ENCODE measurements around the gene SYT1.
A peak's percentile ranks its signal among the peaks of the same experiment; 100 is the strongest.
"Not testable (repeated sequence)": the region's sequence is repeated elsewhere in the genome, so short reads cannot be mapped to it uniquely, and the experiment has no call there.

Gene SYT1

GRCh38 chr12:79415321-79415720, 550.7 kb downstream of the SYT1 start:
- DNase-seq, result no peak

GRCh38 chr12:79415746-79416435, 551.3 kb downstream of the SYT1 start:
- DNase-seq, result no peak

GRCh38 chr12:79420146-79420618, 555.6 kb downstream of the SYT1 start:
- DNase-seq, result peak; percentile 48

- DNase-seq, result no peak
These were observed 556.7 kb downstream of the SYT1 start for GRCh38 chr12:79421236-79421740.

GRCh38 chr12:79422060-79422812, 557.7 kb downstream of the SYT1 start:
- no peak for DNase-seq

GRCh38 chr12:79423560-79423959, 559.0 kb downstream of the SYT1 start:
- no peak for DNase-seq

- peak; percentile 5 for DNase-seq
These were observed 559.6 kb downstream of the SYT1 start for GRCh38 chr12:79424109-79424721.

GRCh38 chr12:79426121-79426520, 561.5 kb downstream of the SYT1 start:
- no peak for DNase-seq

- DNase-seq, result not testable (repeated sequence)
These were observed 562.2 kb downstream of the SYT1 start for GRCh38 chr12:79426744-79427143.

- no peak for DNase-seq
These were observed 569.0 kb downstream of the SYT1 start for GRCh38 chr12:79433465-79434072.

- DNase-seq, result no peak
These were observed 570.0 kb downstream of the SYT1 start for GRCh38 chr12:79434561-79434960.

- DNase-seq, result no peak
These were observed 571.2 kb downstream of the SYT1 start for GRCh38 chr12:79435742-79436141.

GRCh38 chr12:79438480-79439174, 574.1 kb downstream of the SYT1 start:
- no peak for DNase-seq

- DNase-seq, result no peak
These were observed 574.7 kb downstream of the SYT1 start for GRCh38 chr12:79439175-79439825.

GRCh38 chr12:79441534-79441933, 577.0 kb downstream of the SYT1 start:
- no peak for DNase-seq

GRCh38 chr12:79442396-79442795, 577.8 kb downstream of the SYT1 start:
- no peak for DNase-seq

- DNase-seq, result peak; percentile 47
These were observed 579.5 kb downstream of the SYT1 start for GRCh38 chr12:79444089-79444488.

- DNase-seq, result no peak
These were observed 584.2 kb downstream of the SYT1 start for GRCh38 chr12:79448816-79449215.

- DNase-seq, result no peak
These were observed 586.8 kb downstream of the SYT1 start for GRCh38 chr12:79451365-79451764.

GRCh38 chr12:79451978-79452377, 587.4 kb downstream of the SYT1 start:
- DNase-seq, result no peak

GRCh38 chr12:79452906-79453305, 588.3 kb downstream of the SYT1 start:
- peak; percentile 12 for DNase-seq

GRCh38 chr12:79453820-79454219, 589.2 kb downstream of the SYT1 start:
- DNase-seq, result no peak
